Measurements from ENCODE around the gene SLC4A4. TPM values are rescaled to one million over a fixed set of nuclear protein-coding genes. Genes with fewer than 3 reads are reported as not detected.

Gene SLC4A4
- total RNA-seq, 2 donors from 2014 or later = 1.8 TPM

DNA sequence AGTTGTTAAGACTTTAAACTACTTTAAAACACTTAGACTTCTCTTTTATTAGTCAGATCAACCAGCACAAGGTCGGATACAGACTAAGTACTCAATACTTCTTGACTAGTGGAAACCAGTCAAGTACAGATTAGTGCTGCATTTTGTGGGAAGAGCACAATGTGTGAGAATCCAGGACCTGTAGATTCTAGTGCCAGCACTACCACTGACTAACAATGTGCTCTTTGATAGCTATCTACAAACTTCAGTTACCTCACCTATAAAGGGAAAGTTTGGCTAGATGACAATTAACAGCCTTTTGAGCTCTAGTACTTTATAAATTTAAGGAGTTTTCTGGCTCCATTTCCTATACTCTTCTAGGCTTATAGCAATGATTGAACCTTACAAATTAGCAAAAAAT lies 181.5 kb downstream of the SLC4A4 start:
- DNase-seq (ENCODE audit: low spot score) (no peak), ATAC-seq (ENCODE audit: insufficient number of reproducible peaks, low FRiP score, low read depth) (no peak)
- H3K27me3 ChIP-seq (replicated peaks; ENCODE audit: insufficient read depth) = no peaks in the 10 kb centered on the region
- no peak overlapping the region for H3K4me3 ChIP-seq
- no peaks in the 10 kb centered on the region for H3K9me3 ChIP-seq
- H3K27ac ChIP-seq = no peak overlapping the region
- TF ChIP-seq, protein P1, sequence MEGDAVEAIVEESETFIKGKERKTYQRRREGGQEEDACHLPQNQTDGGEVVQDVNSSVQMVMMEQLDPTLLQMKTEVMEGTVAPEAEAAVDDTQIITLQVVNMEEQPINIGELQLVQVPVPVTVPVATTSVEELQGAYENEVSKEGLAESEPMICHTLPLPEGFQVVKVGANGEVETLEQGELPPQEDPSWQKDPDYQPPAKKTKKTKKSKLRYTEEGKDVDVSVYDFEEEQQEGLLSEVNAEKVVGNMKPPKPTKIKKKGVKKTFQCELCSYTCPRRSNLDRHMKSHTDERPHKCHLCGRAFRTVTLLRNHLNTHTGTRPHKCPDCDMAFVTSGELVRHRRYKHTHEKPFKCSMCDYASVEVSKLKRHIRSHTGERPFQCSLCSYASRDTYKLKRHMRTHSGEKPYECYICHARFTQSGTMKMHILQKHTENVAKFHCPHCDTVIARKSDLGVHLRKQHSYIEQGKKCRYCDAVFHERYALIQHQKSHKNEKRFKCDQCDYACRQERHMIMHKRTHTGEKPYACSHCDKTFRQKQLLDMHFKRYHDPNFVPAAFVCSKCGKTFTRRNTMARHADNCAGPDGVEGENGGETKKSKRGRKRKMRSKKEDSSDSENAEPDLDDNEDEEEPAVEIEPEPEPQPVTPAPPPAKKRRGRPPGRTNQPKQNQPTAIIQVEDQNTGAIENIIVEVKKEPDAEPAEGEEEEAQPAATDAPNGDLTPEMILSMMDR (IDR thresholded peaks at IDR 0.05) = no peak
- H3K36me3 ChIP-seq = no peaks in the 10 kb centered on the region
- H3K4me1 ChIP-seq (ENCODE audit: control insufficient read depth in 1 of 2, low read depth in 2 of 2) = no peaks in the 10 kb centered on the region

DNA sequence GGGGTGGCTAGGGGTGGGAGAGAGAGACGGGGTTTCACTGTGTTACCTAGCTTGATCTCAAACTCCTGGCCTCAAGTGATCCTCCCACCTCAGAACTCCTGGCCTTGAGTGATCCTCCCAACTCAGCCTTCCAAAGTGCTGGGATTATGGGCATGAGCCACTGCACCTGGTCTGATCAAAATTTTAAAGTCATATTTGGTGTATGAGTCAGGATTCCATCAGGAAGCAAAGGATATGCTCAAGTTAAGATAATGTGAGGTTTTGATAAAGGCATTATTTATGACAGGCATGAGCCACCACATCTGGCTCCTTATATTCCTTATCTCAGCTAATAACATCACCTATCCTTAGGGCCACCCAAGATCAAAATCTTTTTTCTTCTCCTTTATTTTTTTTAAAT lies 182.0 kb downstream of the SLC4A4 start:
- no peaks in the 10 kb centered on the region for H3K4me1 ChIP-seq (ENCODE audit: control insufficient read depth in 1 of 2, low read depth in 2 of 2)
- no peak overlapping the region for H3K27ac ChIP-seq
- no peak overlapping the region for H3K4me3 ChIP-seq
- H3K36me3 ChIP-seq = no peaks in the 10 kb centered on the region
- TF ChIP-seq, protein P1 (IDR thresholded peaks at IDR 0.05) = no peak
- no peaks in the 10 kb centered on the region for H3K27me3 ChIP-seq (replicated peaks; ENCODE audit: insufficient read depth)
- no peaks in the 10 kb centered on the region for H3K9me3 ChIP-seq
- ATAC-seq (ENCODE audit: insufficient number of reproducible peaks, low FRiP score, low read depth) (no peak), DNase-seq (ENCODE audit: low spot score) (no peak)

DNA sequence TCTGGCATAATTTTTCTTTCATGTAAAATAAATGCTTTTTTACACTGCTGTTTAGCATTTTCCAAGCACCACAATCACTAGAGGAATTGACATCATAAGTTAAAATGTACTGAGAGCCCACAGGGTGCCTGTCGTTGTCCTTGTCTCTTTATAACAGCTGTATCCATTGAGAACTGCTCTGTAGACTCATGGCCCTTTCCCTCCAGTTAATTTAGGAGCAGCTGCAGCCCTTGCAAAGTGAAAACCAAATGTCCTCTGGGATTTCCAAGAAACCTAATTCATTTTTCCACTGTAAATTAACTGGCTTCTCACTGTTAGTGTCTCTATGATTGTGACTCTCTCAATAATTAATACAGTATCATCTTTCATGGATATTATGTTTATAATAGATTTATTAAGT lies 185.9 kb downstream of the SLC4A4 start:
- no peak overlapping the region for H3K27ac ChIP-seq
- TF ChIP-seq, protein P1 (IDR thresholded peaks at IDR 0.05) = no peak
- no peaks in the 10 kb centered on the region for H3K27me3 ChIP-seq (replicated peaks; ENCODE audit: insufficient read depth)
- H3K4me3 ChIP-seq = no peak overlapping the region
- DNase-seq (ENCODE audit: low spot score) = no peak
- no peak for ATAC-seq (ENCODE audit: insufficient number of reproducible peaks, low FRiP score, low read depth)
- no peaks in the 10 kb centered on the region for H3K4me1 ChIP-seq (ENCODE audit: control insufficient read depth in 1 of 2, low read depth in 2 of 2)
- no peaks in the 10 kb centered on the region for H3K36me3 ChIP-seq
- no peaks in the 10 kb centered on the region for H3K9me3 ChIP-seq

DNA sequence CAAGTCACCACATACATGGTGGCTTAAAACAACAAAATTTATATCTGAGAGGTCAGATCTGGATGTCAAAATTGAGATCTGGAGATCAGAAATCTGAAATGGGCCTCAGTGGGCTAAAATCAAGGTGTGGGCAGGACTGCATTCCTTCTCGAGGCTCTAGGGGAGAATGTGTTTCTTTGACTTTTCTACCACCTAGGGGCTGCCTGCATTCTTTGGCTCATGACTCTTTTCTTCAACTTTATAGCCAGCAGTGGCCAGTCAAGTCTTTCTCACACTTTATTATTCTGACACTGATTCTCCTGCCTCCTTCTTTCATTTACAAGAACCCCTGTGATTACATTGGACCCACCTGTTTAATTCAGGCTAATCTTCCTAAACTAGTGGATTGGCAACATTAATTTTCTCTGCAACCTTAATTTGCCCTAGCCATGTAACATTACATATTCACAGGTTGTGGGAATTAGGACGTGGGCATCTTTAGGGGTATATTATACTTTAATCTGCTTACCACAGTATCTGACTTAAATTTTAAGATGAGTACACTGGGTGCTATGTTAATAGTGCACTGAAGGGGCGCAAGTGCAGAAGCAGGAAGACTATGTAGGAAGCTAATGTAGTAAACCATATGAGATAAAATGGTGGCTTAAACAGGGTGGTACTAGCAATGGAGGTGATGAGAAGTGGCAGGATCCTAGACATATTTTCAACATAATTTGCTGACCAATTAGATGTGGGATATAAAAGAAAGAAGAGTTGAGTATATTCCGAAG lies 188.0 kb downstream of the SLC4A4 start:
- no peak for ATAC-seq (ENCODE audit: insufficient number of reproducible peaks, low FRiP score, low read depth)
- Histone ChIP-seq H3K4me3 (no peak overlapping the region), H3K4me1 (ENCODE audit: control insufficient read depth in 1 of 2, low read depth in 2 of 2) (no peaks in the 10 kb centered on the region), H3K36me3 (no peaks in the 10 kb centered on the region), H3K27ac (no peak overlapping the region), H3K27me3 (replicated peaks; ENCODE audit: insufficient read depth) (no peaks in the 10 kb centered on the region), H3K9me3 (no peaks in the 10 kb centered on the region)
- DNase-seq (ENCODE audit: low spot score) = no peak
- TF ChIP-seq, protein P1 (IDR thresholded peaks at IDR 0.05) = no peak

DNA sequence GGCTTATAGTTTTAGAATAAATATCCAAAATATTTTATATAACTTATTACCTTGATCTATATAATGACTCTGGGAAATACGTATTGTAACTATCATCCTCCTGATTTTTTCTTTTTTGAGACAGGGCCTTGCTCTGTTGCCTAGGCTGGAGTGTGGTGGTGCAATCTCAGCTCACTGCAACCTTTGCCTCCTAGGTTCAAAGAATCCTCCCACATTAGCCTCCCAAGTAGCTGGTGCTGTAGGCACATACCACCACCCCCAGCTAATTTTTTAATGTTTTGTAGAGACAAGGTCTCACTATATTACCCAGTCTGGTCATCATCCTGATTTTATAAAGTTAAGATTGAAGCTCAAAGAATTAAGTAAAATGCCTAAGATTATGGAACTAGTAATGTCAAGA lies 193.6 kb downstream of the SLC4A4 start:
- H3K4me3 ChIP-seq = no peak overlapping the region
- no peaks in the 10 kb centered on the region for H3K4me1 ChIP-seq (ENCODE audit: control insufficient read depth in 1 of 2, low read depth in 2 of 2)
- ATAC-seq (ENCODE audit: insufficient number of reproducible peaks, low FRiP score, low read depth) (no peak), DNase-seq (ENCODE audit: low spot score) (no peak)
- TF ChIP-seq, protein P1 (IDR thresholded peaks at IDR 0.05) = no peak
- H3K9me3 ChIP-seq = no peaks in the 10 kb centered on the region
- H3K27ac ChIP-seq = no peak overlapping the region
- no peaks in the 10 kb centered on the region for H3K36me3 ChIP-seq
- no peaks in the 10 kb centered on the region for H3K27me3 ChIP-seq (replicated peaks; ENCODE audit: insufficient read depth)
